Glomerular endothelial cell (primary cell): Measurements from ENCODE around the gene C1QTNF3. TPM values are rescaled to one million over a fixed set of nuclear protein-coding genes. Genes with fewer than 3 reads are reported as not detected.
"Not testable (repeated sequence)": the region's sequence is repeated elsewhere in the genome, so short reads cannot be mapped to it uniquely, and the experiment has no call there.

Experiments
- DNase-seq: peaks from one replicate; pipeline ENCODE4 v3.0.0-alpha.2; 2011; ENCODE audit warnings: low read depth, low spot score; ENCODE audit errors: extremely low read depth
- total RNA-seq: library from RNA; depleted of rRNA; stranded (reverse); fragments of >200 nt; gene quantifications from 2 replicates; pipeline ENCODE4 v1.2.3, GENCODE V29; 2015

Gene C1QTNF3
- total RNA-seq, 1 donor from 2014 or later: 10.5 TPM

- DNase-seq: no peak
These were observed 16.8 kb downstream of the C1QTNF3 start for GRCh38 chr5:34026089-34026761.

GRCh38 chr5:34022121-34022705 lies 20.8 kb downstream of the C1QTNF3 start:
- no peak for DNase-seq

GRCh38 chr5:34021334-34021733 lies 21.7 kb downstream of the C1QTNF3 start:
- no peak for DNase-seq

GRCh38 chr5:34020726-34021125 lies 22.3 kb downstream of the C1QTNF3 start:
- DNase-seq: no peak

- DNase-seq: no peak
These were observed 25.8 kb downstream of the C1QTNF3 start for GRCh38 chr5:34017254-34017653.

- DNase-seq: no peak
These were observed 26.3 kb downstream of the C1QTNF3 start for GRCh38 chr5:34016750-34017149.

GRCh38 chr5:34016222-34016621 lies 26.8 kb downstream of the C1QTNF3 start:
- no peak for DNase-seq

GRCh38 chr5:34015120-34015822 lies 27.7 kb downstream of the C1QTNF3 start:
- DNase-seq: no peak

- no peak for DNase-seq
These were observed 28.4 kb downstream of the C1QTNF3 start for GRCh38 chr5:34014626-34015025.

GRCh38 chr5:34013547-34013946 lies 29.5 kb downstream of the C1QTNF3 start:
- DNase-seq: no peak

GRCh38 chr5:34012791-34013190 lies 30.2 kb downstream of the C1QTNF3 start:
- no peak for DNase-seq

- DNase-seq: no peak
These were observed 31.5 kb downstream of the C1QTNF3 start for GRCh38 chr5:34011536-34011935.

- not testable (repeated sequence) for DNase-seq
These were observed 32.9 kb downstream of the C1QTNF3 start for GRCh38 chr5:34010146-34010545.

GRCh38 chr5:34009610-34010009 lies 33.4 kb downstream of the C1QTNF3 start:
- DNase-seq: no peak

GRCh38 chr5:34008802-34009201 lies 34.2 kb downstream of the C1QTNF3 start:
- no peak for DNase-seq

- no peak for DNase-seq
These were observed 35.1 kb downstream of the C1QTNF3 start, which contains the start of gene AMACR for GRCh38 chr5:34007621-34008600. TSS of gene AMACR (minus strand) at chr5:34008050. CDS start at chr5:34008019, 31 bp downstream.

GRCh38 chr5:34007201-34007620 lies 35.8 kb downstream of the C1QTNF3 start:
- DNase-seq: no peak

GRCh38 chr5:34005681-34006080 lies 37.3 kb downstream of the C1QTNF3 start:
- no peak for DNase-seq

- no peak for DNase-seq
These were observed 37.8 kb downstream of the C1QTNF3 start for GRCh38 chr5:34005211-34005610.

- DNase-seq: no peak
These were observed 39.1 kb downstream of the C1QTNF3 start for GRCh38 chr5:34003941-34004340.
